Bronchial epithelial cell (primary cell): ENCODE results near the gene PCP4L1. TPM values are rescaled to one million over a fixed set of nuclear protein-coding genes. Genes with fewer than 3 reads are reported as not detected.
A peak's percentile ranks its signal among the peaks of the same experiment; 100 is the strongest.

ENCODE experiments used
- DNase-seq: peaks from one replicate; pipeline ENCODE4 v3.0.0-alpha.2; 2010; ENCODE audit warnings: low read depth
- FAIRE-seq: peaks from 2 replicates; lab custom pipeline; 2011; peaks lifted over from hg19 to GRCh38; lab: Jason Lieb, UNC
- H3K27me3 ChIP-seq: 2 replicates; pipeline ENCODE4 v1.5.1; 2011; ENCODE audit warnings: low read length; ENCODE audit not compliant: control insufficient read depth, insufficient read depth
- H3K36me3 ChIP-seq: 2 replicates; pipeline ENCODE4 v1.5.1; 2011; ENCODE audit warnings: low read length; ENCODE audit not compliant: control insufficient read depth, insufficient read depth
- H3K4me3 ChIP-seq: 2 replicates; pipeline ENCODE4 v1.5.1; 2011; ENCODE audit warnings: mild to moderate bottlenecking, low read depth, low read length, control low read depth
- CTCF ChIP-seq: IDR thresholded peaks from 2 replicates; pipeline ENCODE4 v1.5.1; 2011; ENCODE audit warnings: mild to moderate bottlenecking, moderate library complexity, low read length, control low read depth, inconsistent platforms; ENCODE audit not compliant: insufficient read depth, severe bottlenecking
- total RNA-seq: library from RNA; depleted of rRNA; stranded (reverse); fragments of >200 nt; gene quantifications from 2 replicates; pipeline ENCODE4 v1.2.1, GENCODE V29; 2014

The PCP4L1 gene
- total RNA-seq, 1 donor from 2014 or later: 0.26 TPM

DNA sequence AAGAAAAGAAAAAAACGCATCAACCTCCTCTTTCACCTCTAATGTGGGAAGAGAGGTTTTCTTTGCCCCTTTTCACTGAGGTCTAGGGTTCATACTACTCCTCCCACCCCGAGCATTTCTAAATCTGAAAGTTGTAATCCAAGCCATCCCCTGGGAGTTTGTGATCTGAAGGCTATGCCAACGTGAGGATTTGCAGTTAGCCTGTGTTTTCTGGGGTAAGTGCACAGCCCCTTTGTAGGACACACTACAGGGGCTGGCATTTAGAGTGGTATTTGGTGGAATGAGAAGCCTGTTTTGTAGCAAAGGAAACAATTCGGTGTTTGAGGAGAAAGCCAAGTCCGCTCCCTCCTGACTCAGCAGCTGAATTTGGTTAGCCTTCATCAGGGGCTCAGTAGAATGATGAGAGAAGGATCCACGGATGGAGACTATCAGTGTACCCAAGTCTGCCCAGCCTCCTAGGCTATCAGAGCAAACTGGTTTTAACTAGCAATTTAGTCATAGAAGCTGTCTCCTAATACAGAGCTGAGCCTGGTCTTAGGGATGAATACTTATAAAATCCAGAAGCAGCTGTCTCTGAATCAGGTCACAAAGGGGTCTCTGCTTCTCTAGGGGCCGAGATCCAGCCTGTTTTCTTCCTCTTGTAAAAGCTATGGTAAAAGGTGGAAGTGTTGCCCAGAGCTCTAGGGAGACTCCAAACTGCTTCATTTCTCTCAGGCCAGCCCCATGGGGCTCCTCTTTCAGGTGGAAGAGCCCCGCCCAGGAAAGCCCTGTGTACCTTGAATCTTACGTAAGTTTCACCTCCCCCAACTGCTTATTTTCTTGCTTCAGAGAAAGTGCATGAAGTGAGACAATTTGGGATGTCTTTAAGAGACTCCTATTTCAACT is 2.1 kb downstream of the PCP4L1 start:
- H3K36me3 ChIP-seq: no peaks in the 10 kb centered on the region
- DNase-seq (peak; percentile 49), FAIRE-seq (no peak)
- H3K4me3 ChIP-seq: no peak overlapping the region
- no peak for TF ChIP-seq CTCF
- H3K27me3 ChIP-seq: no peaks in the 10 kb centered on the region

- DNase-seq: peak; percentile 39
- TF ChIP-seq CTCF: no peak
- no peak for FAIRE-seq
- no peak overlapping the region for H3K4me3 ChIP-seq
- H3K27me3 ChIP-seq: no peaks in the 10 kb centered on the region
- no peaks in the 10 kb centered on the region for H3K36me3 ChIP-seq
These were observed 3.0 kb downstream of the PCP4L1 start for GRCh38 chr1:161261261-161262235.

DNA sequence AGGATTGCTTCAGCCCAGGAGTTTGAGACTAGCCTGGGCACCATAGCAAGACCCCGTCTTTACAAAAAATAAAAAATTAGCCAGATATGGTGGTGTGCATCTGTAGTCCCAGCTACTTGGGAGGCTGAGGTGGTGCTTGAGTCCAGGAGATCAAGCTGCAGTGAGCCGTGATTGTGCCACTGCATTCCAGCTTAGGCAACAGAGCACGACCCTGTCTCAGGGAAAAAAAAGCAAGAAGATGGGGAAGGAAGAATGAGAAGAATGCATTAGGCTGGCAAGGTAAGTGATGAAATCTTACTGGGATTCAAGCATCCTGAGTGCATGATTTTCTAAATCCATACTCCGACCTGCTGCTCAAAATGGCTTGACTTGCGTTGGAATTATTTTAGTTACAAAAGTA is 6.8 kb downstream of the PCP4L1 start:
- no peaks in the 10 kb centered on the region for H3K36me3 ChIP-seq
- DNase-seq: no peak
- H3K27me3 ChIP-seq: no peaks in the 10 kb centered on the region
- no peak overlapping the region for H3K4me3 ChIP-seq
- no peak for TF ChIP-seq CTCF
- no peak for FAIRE-seq

- no peaks in the 10 kb centered on the region for H3K27me3 ChIP-seq
- FAIRE-seq: no peak
- TF ChIP-seq CTCF: no peak
These were observed 7.7 kb downstream of the PCP4L1 start for GRCh38 chr1:161266202-161266601.

GRCh38 chr1:161266836-161267235 is 8.3 kb downstream of the PCP4L1 start:
- H3K4me3 ChIP-seq: no peak overlapping the region
- DNase-seq (no peak), FAIRE-seq (no peak)
- TF ChIP-seq CTCF: no peak
- no peaks in the 10 kb centered on the region for H3K27me3 ChIP-seq
- no peaks in the 10 kb centered on the region for H3K36me3 ChIP-seq

More at GRCh38 chr1:161266202-161266601, 7.7 kb downstream of the PCP4L1 start:
- H3K4me3 ChIP-seq: no peak overlapping the region
- peak; percentile 42 for DNase-seq
- H3K36me3 ChIP-seq: no peaks in the 10 kb centered on the region
